Peyer's patch (tissue), 4 donors: ENCODE results near the gene ITGAE. TPM values are rescaled to one million over a fixed set of nuclear protein-coding genes. Genes with fewer than 3 reads are reported as not detected.

Source experiments
- DNase-seq, 3 donors: peaks; one replicate each; pipeline ENCODE4 v3.0.0-alpha.2; 2017 to 2019
- H3K27ac ChIP-seq, 4 donors: fragments of 200-600 bp; sonication (generic); one replicate each; pipeline ENCODE4 v1.5.1; 2016 to 2019
- H3K27me3 ChIP-seq, 2 donors: fragments of 200-600 bp; sonication (generic); one replicate each; pipeline ENCODE4 v1.5.1; 2019
- H3K36me3 ChIP-seq, 3 donors: fragments of 200-600 bp; sonication (generic); one replicate each; pipeline ENCODE4 v1.5.1; 2016 to 2019
- H3K4me1 ChIP-seq, 4 donors: fragments of 200-600 bp; sonication (generic); one replicate each; pipeline ENCODE4 v1.5.1; 2016 to 2019
- H3K4me3 ChIP-seq, 4 donors: fragments of 200-600 bp; sonication (generic); 1 replicate in 3 of 4; 2 replicates in 1 of 4; pipeline ENCODE4 v1.5.1; 2016 to 2019; ENCODE audit warnings: mild to moderate bottlenecking in 1 of 4
- H3K9me3 ChIP-seq, 4 donors: fragments of 200-600 bp; sonication (generic); one replicate each; pipeline ENCODE4 v1.5.1; 2016 to 2019; ENCODE audit warnings: mild to moderate bottlenecking in 1 of 4
- POLR2A ChIP-seq, 2 donors: fragments of 450-650 bp; IDR thresholded peaks; one replicate each; pipeline ENCODE4 v1.5.1; 2017; ENCODE audit warnings: antibody characterized with exemption in 2 of 2, mild to moderate bottlenecking in 2 of 2, moderate library complexity in 2 of 2
- total RNA-seq, 4 donors: library from RNA; depleted of rRNA; stranded (reverse); fragments of >200 nt; gene quantifications; one replicate each; pipeline ENCODE4 v1.1.0, GENCODE V29; 2016
- TF ChIP-seq, protein P1 (sequence below), 6 experiments: fragments of 450-650 bp in 4 of 6; fragments of 200-600 bp in 2 of 6; sonication (generic) in 1 of 6; IDR thresholded peaks; one replicate each; pipeline ENCODE4 v1.5.1; 2017 to 2019; ENCODE audit warnings: antibody characterized with exemption in 6 of 6, mild to moderate bottlenecking in 3 of 6, moderate library complexity in 1 of 6

The ITGAE gene
- total RNA-seq, 4 donors from 2014 or later, result 14.9 to 41.8 (median 31.5) TPM

DNA sequence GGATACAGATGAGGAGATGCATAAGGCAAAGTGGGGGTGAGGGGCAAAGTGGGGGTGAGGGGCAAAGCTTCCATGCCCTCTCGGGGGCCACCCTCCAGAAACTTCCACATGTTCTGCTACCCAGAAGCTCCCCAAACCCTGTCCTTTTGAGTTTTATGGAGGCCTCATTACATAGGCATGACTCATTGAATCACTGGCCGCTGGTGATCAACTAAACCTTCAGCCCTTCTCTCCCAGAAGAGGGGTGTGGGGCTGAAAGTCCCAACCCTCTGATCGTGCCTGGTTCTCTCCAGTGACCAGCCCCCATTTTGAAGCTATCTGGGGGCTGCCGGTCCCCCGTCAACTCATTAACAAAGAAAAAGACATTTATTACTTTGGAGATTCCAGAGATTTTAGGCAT, 27.5 kb downstream of the ITGAE start:
- Histone ChIP-seq H3K9me3 (no peaks in the 10 kb centered on the region), H3K27ac (no peak overlapping the region), H3K36me3 (no peaks in the 10 kb centered on the region), H3K27me3 (no peaks in the 10 kb centered on the region), H3K4me1 (peaks cover 0 to 7% (median 0%) of the 10 kb centered on the region in 4 donors), H3K4me3 (no peak overlapping the region)
- no peak for DNase-seq
- TF ChIP-seq, protein P1, sequence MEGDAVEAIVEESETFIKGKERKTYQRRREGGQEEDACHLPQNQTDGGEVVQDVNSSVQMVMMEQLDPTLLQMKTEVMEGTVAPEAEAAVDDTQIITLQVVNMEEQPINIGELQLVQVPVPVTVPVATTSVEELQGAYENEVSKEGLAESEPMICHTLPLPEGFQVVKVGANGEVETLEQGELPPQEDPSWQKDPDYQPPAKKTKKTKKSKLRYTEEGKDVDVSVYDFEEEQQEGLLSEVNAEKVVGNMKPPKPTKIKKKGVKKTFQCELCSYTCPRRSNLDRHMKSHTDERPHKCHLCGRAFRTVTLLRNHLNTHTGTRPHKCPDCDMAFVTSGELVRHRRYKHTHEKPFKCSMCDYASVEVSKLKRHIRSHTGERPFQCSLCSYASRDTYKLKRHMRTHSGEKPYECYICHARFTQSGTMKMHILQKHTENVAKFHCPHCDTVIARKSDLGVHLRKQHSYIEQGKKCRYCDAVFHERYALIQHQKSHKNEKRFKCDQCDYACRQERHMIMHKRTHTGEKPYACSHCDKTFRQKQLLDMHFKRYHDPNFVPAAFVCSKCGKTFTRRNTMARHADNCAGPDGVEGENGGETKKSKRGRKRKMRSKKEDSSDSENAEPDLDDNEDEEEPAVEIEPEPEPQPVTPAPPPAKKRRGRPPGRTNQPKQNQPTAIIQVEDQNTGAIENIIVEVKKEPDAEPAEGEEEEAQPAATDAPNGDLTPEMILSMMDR (IDR thresholded peaks at IDR 0.05), result no peak
- TF ChIP-seq POLR2A (IDR thresholded peaks at IDR 0.05), result no peak

DNA sequence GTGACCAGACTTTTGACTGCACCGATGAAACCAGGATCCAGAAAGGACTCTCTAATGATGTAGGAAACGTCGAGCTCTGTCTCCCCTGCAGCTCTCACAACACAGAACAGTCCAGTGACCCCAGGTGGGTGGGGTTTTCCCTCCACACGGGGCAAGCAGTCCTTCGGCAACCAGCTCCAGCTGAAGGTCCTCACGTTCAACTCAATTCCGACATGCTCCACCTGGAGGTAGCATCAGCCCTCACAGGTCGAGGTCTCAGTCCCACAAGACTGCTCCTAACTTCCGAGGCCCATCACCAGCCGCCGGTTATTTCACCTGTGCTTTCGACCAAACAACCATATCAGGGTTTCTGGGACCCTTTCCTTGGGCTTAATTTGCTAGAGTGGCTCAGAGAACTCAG, 28.2 kb downstream of the ITGAE start:
- no peak overlapping the region for H3K4me3 ChIP-seq
- H3K9me3 ChIP-seq, result no peaks in the 10 kb centered on the region
- no peaks in the 10 kb centered on the region for H3K36me3 ChIP-seq
- no peak overlapping the region for H3K27ac ChIP-seq
- H3K27me3 ChIP-seq, result no peaks in the 10 kb centered on the region
- peaks cover 0 to 7% (median 0%) of the 10 kb centered on the region in 4 donors for H3K4me1 ChIP-seq
- no peak for TF ChIP-seq POLR2A (IDR thresholded peaks at IDR 0.05)
- TF ChIP-seq, protein P1 (IDR thresholded peaks at IDR 0.05), result no peak
- no peak for DNase-seq

DNA sequence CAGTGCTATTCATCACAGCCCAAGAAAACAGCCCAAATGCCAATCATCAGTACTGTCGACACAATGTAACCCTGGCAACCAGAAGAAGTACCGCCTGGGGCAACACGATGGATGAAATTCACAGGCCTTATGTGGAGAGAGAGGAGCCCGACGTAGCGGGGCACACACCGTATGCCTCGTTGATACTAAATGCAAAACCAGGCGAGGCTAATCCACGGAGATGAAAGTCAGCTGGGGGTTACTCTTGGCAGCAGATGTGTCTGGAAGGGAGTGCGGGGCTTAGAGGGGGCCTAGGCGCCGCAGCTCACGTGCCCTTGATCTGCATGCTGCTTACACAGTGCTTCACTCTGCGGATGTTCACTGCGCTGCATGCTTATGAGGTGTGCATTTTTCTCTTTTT, 29.8 kb downstream of the ITGAE start:
- DNase-seq, result no peak
- no peak overlapping the region for H3K4me3 ChIP-seq
- H3K36me3 ChIP-seq, result no peaks in the 10 kb centered on the region
- H3K27ac ChIP-seq, result peak overlapping the region in 3 of 4 donors; percentile 37 to 70 (median 52)
- H3K4me1 ChIP-seq, result peaks cover 0 to 7% (median 0%) of the 10 kb centered on the region in 4 donors
- TF ChIP-seq POLR2A (IDR thresholded peaks at IDR 0.05), result no peak
- TF ChIP-seq, protein P1 (IDR thresholded peaks at IDR 0.05), result no peak
- H3K9me3 ChIP-seq, result no peaks in the 10 kb centered on the region
- no peaks in the 10 kb centered on the region for H3K27me3 ChIP-seq

DNA sequence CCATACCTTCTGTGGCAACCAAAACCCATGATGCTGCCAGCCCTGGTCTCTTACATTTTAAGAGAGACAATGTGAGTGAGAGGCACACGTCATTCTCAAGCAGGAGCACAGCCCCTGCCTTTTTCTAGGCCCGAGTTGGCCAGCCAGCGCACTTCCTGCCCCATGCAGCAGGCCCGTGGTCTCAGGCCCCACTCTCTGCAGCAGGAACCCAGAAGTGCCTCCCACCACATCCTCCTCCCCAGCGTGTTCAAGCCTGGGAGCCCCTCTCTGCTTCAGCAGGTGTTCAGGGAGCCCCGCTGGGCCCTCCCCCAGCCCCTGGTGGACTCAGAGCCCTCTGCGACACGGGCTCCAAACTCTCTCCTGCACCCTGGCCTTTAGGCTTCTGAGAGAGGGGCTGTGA, 30.5 kb downstream of the ITGAE start:
- TF ChIP-seq POLR2A (IDR thresholded peaks at IDR 0.05), result no peak
- TF ChIP-seq, protein P1 (IDR thresholded peaks at IDR 0.05), result no peak
- H3K4me3 ChIP-seq, result no peak overlapping the region
- peaks cover 0 to 7% (median 2%) of the 10 kb centered on the region in 4 donors for H3K4me1 ChIP-seq
- peak overlapping the region; percentile 37 to 70 (median 46) for H3K27ac ChIP-seq
- H3K27me3 ChIP-seq, result no peaks in the 10 kb centered on the region
- no peaks in the 10 kb centered on the region for H3K9me3 ChIP-seq
- H3K36me3 ChIP-seq, result no peaks in the 10 kb centered on the region
- peak in 2 of 3 donors; percentile 83 to 87 for DNase-seq

DNA sequence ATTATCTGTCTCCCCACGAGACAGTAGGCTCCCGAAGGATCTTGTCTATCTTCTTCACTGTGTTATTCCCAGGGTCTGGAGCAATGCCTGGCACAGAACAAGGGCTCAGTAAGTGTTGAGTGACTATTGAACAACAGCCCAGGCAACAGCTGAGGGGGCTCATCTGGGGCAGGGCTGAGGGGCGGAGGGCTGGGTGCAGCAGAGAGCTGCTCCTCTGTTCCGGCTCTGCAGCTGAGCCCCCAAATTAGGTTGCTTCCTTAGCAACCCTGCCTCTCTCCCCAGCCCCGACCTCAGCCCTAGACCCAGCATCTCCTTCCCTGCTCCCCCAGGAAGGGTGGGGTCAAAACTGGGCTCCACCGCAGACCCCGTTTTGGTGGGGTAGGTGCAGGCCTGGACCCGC, 32.2 kb downstream of the ITGAE start:
- no peaks in the 10 kb centered on the region for H3K36me3 ChIP-seq
- no peak for DNase-seq
- TF ChIP-seq, protein P1 (IDR thresholded peaks at IDR 0.05), result no peak
- TF ChIP-seq POLR2A (IDR thresholded peaks at IDR 0.05), result no peak
- no peaks in the 10 kb centered on the region for H3K27me3 ChIP-seq
- peak overlapping the region in 2 of 4 donors; percentile 8 to 70 for H3K27ac ChIP-seq
- peaks cover 0 to 7% (median 2%) of the 10 kb centered on the region in 4 donors for H3K4me1 ChIP-seq
- H3K4me3 ChIP-seq, result no peak overlapping the region
- H3K9me3 ChIP-seq, result no peaks in the 10 kb centered on the region

DNA sequence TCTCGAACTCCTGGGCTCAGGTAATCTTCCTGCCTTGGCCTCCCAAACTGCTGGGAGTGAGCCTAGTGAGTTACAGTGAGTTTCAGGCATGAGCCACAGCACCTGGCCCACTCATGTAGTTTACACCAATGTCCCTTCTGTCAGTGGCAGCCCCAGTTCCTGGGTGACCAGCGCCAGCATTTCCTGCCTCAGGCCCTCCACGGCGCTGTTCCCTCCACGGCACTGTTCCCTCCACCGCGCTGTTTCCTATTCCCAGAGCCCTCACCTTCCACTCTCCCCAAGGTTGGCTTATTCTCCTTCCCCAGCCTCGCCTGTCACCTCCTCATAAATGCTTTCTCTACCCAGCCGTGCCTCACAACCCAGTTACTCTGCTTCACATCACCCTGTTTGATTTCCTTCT, 32.6 kb downstream of the ITGAE start:
- H3K27me3 ChIP-seq, result no peaks in the 10 kb centered on the region
- peak overlapping the region in 1 of 4 donors; percentile 8 for H3K27ac ChIP-seq
- no peaks in the 10 kb centered on the region for H3K36me3 ChIP-seq
- no peak for TF ChIP-seq POLR2A (IDR thresholded peaks at IDR 0.05)
- TF ChIP-seq, protein P1 (IDR thresholded peaks at IDR 0.05), result no peak
- no peak overlapping the region for H3K4me3 ChIP-seq
- H3K4me1 ChIP-seq, result peaks cover 0 to 7% (median 2%) of the 10 kb centered on the region in 4 donors
- no peak for DNase-seq
- no peaks in the 10 kb centered on the region for H3K9me3 ChIP-seq
